Lung (tissue), 12 donors: Measurements from ENCODE around the gene TNS4. TPM values are rescaled to one million over a fixed set of nuclear protein-coding genes. Genes with fewer than 3 reads are reported as not detected.

Experiments used
- ATAC-seq: fragments of 200-7000 bp; cut with Tn5 transposase; one replicate; pipeline ENCODE4 v1.9.1; 2020; ENCODE audit warnings: moderate number of reproducible peaks; ENCODE audit not compliant: insufficient read depth, low FRiP score
- DNase-seq, 3 donors: peaks; one replicate each; pipeline ENCODE4 v3.0.0-alpha.2; 2013 to 2017
- H3K27ac ChIP-seq, 2 donors: one replicate each; pipeline ENCODE4 v1.5.1; 2013; ENCODE audit warnings: mild to moderate bottlenecking in 2 of 2, moderate library complexity in 2 of 2, control low read depth in 1 of 2, inconsistent platforms in 1 of 2, low read depth in 1 of 2, low read length in 1 of 2
- H3K27me3 ChIP-seq, 3 donors: one replicate each; pipeline ENCODE4 v1.5.1; 2013; ENCODE audit warnings: low read length in 2 of 3; ENCODE audit not compliant: control insufficient read depth in 3 of 3, insufficient read depth in 3 of 3
- H3K36me3 ChIP-seq, 4 donors: one replicate each; pipeline ENCODE4 v1.5.1; 2013; ENCODE audit warnings: low read length in 4 of 4, mild to moderate bottlenecking in 1 of 4, moderate library complexity in 1 of 4; ENCODE audit not compliant: control insufficient read depth in 4 of 4, insufficient read depth in 4 of 4
- H3K4me1 ChIP-seq, 5 donors: one replicate each; pipeline ENCODE4 v1.5.1; 2013; ENCODE audit warnings: low read length in 5 of 5, mild to moderate bottlenecking in 2 of 5, moderate library complexity in 1 of 5; ENCODE audit not compliant: control insufficient read depth in 5 of 5, insufficient read depth in 5 of 5
- H3K4me3 ChIP-seq: one replicate; pipeline ENCODE4 v1.5.1; 2013; ENCODE audit warnings: mild to moderate bottlenecking, control low read depth, moderate library complexity
- H3K9ac ChIP-seq, 2 donors: one replicate each; pipeline ENCODE4 v1.5.1; 2013; ENCODE audit warnings: low read length in 2 of 2, control low read depth in 1 of 2; ENCODE audit not compliant: insufficient read depth in 1 of 2
- H3K9me3 ChIP-seq, 4 donors: one replicate each; pipeline ENCODE4 v1.5.1; 2013; ENCODE audit warnings: low read length in 3 of 4, mild to moderate bottlenecking in 1 of 4, moderate library complexity in 1 of 4; ENCODE audit not compliant: control insufficient read depth in 4 of 4, insufficient read depth in 3 of 4
- WGBS, 2 donors: extraction: QIAGEN DNeasy Blood & Tissue Kit; methylation state at CpG; one replicate each; pipeline ENCODE4 v1.1.7; 2013; 5-methylcytosine and 5-hydroxymethylcytosine counted together
- polyA plus RNA-seq, 2 donors: library from polyadenylated mRNA; stranded (reverse); fragments of 200-250 nt; gene quantifications; one replicate each; pipeline ENCODE4 v1.2.1, GENCODE V29; 2013
- total RNA-seq, 2 donors: library from RNA; depleted of rRNA in 1 of 2; stranded (reverse); fragments of >200 nt in 1 of 2; gene quantifications; one replicate each; pipeline ENCODE4 v1.2.1, GENCODE V29; 2014 to 2021
- TF ChIP-seq, protein P1 (sequence below): IDR thresholded peaks from 2 replicates; pipeline ENCODE4 v1.5.1; 2012; ENCODE audit warnings: mild to moderate bottlenecking; ENCODE audit errors: control extremely low read depth, extremely low read depth
- donor health status: control.
- donor health status: control.
- donor health status: Bipolar disorder and iron deficiency.
- donor health status: healthy.
- donor health status: DM: yes; HTN: yes; CAD: no.

The TNS4 gene
- total and polyA plus RNA-seq, 4 donors = 0.17 to 6.8 (median 2.2) TPM

DNA sequence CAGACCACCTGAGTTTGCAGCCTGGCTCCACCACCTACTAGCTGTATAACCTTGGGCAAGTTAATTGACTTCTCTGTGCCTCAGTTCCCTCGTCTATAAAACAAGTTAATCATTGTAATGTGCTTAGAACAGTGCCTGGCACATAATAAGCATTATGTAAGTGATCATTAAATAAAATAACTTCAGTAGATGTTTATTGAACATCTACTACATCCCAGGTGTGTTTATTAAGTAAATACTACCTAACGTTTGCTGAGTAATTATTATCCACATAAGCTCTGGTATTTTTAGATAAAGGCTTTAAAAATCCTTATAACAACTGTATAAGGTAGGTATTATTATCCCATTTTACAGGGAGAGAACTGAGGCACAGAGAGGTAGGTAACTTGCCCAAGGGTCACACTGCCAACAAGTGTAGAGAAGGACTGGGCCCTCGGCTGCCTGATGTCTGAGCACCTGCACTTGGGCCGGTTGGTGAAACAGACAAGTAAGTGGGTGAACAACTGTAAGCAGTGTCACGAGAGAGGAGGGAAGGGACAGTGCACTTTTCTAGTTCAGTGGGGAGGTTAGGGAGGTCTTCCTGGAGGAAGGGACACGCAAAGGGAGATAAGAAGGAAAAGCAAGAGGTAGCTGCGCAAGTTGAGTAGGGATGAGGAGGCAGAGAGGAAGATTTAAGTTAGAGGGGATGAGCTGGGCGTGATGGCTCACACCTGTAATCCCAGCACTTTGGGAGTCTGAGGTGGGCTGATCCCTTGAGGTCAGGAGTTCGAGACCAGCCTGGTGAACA, 4.6 kb downstream of the TNS4 start:
- Histone ChIP-seq H3K9ac (no peak overlapping the region), H3K4me1 (peaks cover 0 to 10% (median 0%) of the 10 kb centered on the region in 5 donors), H3K27ac (no peak overlapping the region), H3K4me3 (no peak overlapping the region), H3K27me3 (no peaks in the 10 kb centered on the region), H3K9me3 (no peaks in the 10 kb centered on the region), H3K36me3 (no peaks in the 10 kb centered on the region)
- no peak for DNase-seq
- ATAC-seq = no peak
- 72 to 79% methylated on average over 9 of the region's 9 CpGs for WGBS, 2 donors
- TF ChIP-seq, protein P1, sequence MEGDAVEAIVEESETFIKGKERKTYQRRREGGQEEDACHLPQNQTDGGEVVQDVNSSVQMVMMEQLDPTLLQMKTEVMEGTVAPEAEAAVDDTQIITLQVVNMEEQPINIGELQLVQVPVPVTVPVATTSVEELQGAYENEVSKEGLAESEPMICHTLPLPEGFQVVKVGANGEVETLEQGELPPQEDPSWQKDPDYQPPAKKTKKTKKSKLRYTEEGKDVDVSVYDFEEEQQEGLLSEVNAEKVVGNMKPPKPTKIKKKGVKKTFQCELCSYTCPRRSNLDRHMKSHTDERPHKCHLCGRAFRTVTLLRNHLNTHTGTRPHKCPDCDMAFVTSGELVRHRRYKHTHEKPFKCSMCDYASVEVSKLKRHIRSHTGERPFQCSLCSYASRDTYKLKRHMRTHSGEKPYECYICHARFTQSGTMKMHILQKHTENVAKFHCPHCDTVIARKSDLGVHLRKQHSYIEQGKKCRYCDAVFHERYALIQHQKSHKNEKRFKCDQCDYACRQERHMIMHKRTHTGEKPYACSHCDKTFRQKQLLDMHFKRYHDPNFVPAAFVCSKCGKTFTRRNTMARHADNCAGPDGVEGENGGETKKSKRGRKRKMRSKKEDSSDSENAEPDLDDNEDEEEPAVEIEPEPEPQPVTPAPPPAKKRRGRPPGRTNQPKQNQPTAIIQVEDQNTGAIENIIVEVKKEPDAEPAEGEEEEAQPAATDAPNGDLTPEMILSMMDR = no peak

DNA sequence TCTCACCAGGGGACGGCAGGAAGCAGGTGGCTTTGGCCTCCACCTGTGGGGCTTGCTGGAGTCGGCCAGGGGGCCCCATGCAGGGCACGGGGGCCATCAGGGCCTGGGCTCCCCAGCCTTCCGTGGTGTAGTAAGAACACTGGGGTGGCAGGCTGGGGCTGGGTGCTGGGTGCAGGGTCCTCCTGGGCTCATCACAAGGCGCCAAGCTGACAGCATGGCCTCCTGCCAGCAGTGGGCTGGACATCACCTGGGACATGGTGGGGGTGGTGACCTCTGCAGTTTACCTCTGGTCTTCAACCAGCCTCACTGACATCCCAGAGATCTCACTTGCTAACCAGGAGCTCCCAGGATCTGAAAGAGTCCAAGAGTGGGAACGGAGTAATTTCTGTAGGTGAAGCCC, 5.3 kb downstream of the TNS4 start:
- Histone ChIP-seq H3K9me3 (no peaks in the 10 kb centered on the region), H3K4me1 (peaks cover 0 to 10% (median 0%) of the 10 kb centered on the region in 5 donors), H3K27me3 (no peaks in the 10 kb centered on the region), H3K9ac (no peak overlapping the region), H3K4me3 (no peak overlapping the region), H3K36me3 (no peaks in the 10 kb centered on the region), H3K27ac (no peak overlapping the region)
- no peak for ATAC-seq
- TF ChIP-seq, protein P1 = no peak
- no peak for DNase-seq
- WGBS, 2 donors = 92 to 93% methylated on average over 6 of the region's 6 CpGs

DNA sequence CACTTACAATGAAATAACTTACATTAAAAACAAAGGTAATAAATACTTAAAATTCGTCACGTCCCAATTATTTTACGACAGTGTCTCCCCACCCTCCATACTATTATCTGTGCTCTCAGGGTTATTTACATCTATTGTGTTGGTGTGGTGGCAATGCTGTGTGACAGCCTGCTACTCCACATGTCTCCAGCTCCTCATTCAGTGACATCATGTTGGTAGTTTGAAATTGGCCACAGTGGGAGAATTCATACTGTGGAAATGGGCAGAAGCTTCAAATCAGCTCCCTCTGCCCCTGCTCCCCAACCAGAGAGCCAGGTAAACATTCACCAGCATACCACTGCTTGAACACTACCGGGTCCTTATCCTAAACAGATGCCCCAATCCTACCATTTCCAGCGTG, 6.3 kb downstream of the TNS4 start:
- TF ChIP-seq, protein P1 = no peak
- Histone ChIP-seq H3K27ac (no peak overlapping the region), H3K9ac (no peak overlapping the region), H3K27me3 (no peaks in the 10 kb centered on the region), H3K4me3 (no peak overlapping the region), H3K4me1 (peaks cover 0 to 16% (median 5%) of the 10 kb centered on the region in 5 donors), H3K36me3 (no peaks in the 10 kb centered on the region), H3K9me3 (no peaks in the 10 kb centered on the region)
- WGBS, 2 donors = 72 to 87% methylated on average over 5 of the region's 5 CpGs
- no peak for DNase-seq
- ATAC-seq = no peak
